Activated CD4-positive, alpha-beta T cell treated with anti-CD3 and anti-CD28 coated beads, Interleukin-2, Interleukin-6, amounts not matched to agents 100 ng/mL and 50 ng/mL, durations not matched to agents 16 hours and 8 hours (primary cell): Measurements from ENCODE around the gene NFIA.

Source experiments
- DNase-seq: peaks from one replicate; pipeline ENCODE4 v3.0.0-alpha.2; 2020

Gene NFIA

GRCh38 chr1:61160526-61160925 is 78.2 kb downstream of the NFIA start:
- peak; percentile 33 for DNase-seq

DNA sequence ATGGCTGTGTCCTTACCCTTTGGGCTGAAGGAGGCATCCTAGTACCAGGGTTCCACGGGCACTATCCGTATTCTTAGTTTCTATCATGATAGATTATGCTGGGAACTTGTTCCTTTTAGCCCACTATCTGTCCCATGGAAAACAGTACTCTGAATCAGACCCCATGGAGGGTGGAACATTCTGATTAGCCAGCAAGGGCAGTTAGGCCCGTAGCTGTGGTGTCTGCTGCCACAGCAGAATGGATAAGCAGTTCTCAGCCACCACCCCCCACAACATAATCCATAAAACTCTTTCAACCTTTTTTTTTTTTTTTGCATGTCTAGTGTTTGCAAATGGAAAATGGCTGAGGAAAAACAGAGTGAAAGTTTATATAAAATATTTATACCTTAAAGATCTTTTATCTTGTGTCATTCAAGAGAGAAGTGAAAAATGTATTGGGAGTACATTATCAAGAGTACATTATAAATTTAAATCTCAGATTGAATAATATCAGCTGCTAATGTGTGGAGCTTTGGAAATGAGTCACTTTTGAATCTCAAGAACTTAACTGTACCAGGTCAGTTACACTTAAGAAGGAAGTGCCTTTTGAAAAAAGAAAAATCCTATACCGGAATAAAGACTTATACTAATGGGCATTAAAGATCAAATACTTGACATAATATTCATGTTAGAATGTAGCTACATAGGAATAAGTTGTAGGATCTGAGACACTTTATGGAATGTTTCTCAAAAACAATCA is 80.3 kb downstream of the NFIA start:
- DNase-seq = no peak

- no peak for DNase-seq
Observed at GRCh38 chr1:61163355-61163754, 81.0 kb downstream of the NFIA start.

GRCh38 chr1:61165402-61165801 is 83.0 kb downstream of the NFIA start:
- no peak for DNase-seq

DNA sequence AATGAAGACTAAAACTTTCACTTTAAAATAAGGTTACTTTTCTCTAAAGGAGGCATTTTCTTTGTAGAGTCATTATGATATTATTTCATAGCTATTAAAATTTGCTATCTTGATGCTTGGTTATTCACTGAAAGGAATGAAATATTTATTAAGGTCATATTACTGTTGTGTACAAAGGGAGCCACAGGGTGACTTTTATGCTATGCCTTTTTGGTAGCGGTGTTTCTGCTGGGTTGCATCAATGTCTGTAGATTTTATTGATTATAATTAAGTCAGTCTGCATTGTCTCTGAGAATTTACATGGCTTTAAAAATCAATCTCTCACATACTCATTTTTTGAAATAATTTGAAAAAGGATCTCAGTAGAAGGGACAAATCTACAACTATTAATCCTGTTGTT is 84.9 kb downstream of the NFIA start:
- no peak for DNase-seq

- DNase-seq = no peak
Observed at GRCh38 chr1:61169045-61169444, 86.7 kb downstream of the NFIA start.

DNA sequence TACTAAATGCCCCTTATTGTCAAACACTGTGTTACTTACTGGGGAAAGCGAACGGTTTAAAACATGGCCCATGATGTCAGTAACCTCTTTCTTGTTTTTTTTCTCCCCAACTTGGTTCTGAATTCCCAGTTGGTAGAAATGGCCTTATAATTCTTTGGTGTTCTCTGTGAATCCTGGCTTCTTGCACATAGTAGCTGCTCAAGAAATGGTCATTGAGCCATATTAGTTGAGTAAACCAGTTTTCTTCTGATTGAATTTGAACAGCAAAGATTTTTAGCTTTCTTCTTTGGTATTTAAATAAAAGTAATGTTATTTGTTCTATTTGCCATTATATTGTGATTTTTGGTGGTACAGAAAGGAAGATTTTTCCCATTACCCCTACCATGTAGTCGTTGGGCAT is 87.3 kb downstream of the NFIA start:
- no peak for DNase-seq

- DNase-seq = no peak
Observed at GRCh38 chr1:61170328-61171238, 88.2 kb downstream of the NFIA start.

GRCh38 chr1:61171346-61171745 is 89.0 kb downstream of the NFIA start:
- no peak for DNase-seq

- DNase-seq = no peak
Observed at GRCh38 chr1:61171974-61172373, 89.6 kb downstream of the NFIA start.

DNA sequence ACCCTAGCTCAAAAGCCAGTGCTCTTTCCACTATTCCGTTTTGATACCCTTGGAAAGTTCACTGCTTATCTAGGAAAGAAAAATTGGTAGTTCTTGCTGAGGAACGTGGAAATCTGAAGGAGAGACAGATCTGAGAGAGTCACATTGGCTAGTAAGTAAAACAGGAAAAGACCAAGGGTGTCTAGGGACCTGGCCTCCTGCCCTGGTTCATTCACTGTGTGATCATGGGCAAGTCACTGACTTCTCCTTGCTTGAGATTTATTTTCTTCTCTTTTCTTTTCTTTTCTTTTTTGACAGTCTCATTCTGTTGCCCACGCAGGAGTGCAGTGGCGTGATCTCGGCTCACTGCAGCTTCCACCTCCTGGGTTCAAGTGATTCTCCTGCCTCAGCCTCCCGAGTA is 90.8 kb downstream of the NFIA start:
- DNase-seq = no peak

DNA sequence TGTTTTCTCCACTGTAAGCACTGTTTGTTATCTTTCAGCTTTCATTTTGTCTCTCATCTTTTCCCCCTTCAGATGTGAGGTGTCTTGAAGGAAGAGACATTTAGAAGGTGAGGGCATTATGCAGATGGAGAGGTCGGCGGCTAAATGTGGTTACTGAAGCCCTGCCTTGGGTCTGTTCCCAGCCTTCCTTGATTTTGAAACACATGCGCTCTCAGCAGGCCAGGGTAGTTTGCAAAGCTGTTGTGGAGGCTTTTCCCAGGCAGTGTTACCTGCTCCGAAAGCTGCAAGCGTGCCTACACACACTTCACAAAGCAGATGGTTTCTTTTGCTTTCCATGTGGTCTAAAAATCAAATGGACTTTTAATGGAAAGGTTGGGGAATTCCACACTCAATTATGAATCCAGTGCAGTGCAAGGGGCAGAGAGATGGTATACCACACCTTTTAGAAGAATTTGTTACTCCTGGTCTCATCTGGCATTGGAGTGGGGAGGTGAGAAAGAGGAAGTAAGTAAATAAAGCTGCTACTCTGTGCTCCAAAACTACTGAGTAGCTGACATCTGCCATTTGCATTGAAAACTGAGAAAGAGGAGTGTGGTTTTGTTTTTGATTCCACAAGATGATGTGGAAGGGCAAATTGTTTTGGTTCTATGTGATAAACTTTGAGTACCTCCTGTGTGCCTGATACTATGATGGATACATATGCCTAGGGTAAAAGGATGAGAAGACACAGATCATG is 91.9 kb downstream of the NFIA start:
- no peak for DNase-seq

DNA sequence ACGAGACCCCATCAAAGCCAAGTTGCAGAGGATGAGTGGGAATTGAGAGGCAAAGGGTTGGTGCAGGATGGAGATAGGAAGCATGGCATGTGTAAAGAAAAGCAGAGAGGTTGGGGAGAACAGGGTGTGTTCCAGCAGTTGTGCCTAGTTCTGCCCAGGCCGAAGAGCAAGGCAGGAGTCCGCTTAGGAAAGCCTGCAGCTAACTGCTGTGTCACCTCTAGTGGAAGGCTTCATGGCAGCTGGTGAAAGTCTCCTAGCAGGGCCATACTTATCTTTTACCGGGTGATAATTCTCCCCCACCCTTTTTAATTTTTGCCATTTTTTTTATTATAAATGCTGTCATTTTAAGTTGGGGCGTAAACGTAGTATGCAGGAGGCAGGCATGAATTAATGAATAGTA is 93.6 kb downstream of the NFIA start:
- DNase-seq = no peak

GRCh38 chr1:61181067-61182038 is 99.0 kb downstream of the NFIA start:
- no peak for DNase-seq

DNA sequence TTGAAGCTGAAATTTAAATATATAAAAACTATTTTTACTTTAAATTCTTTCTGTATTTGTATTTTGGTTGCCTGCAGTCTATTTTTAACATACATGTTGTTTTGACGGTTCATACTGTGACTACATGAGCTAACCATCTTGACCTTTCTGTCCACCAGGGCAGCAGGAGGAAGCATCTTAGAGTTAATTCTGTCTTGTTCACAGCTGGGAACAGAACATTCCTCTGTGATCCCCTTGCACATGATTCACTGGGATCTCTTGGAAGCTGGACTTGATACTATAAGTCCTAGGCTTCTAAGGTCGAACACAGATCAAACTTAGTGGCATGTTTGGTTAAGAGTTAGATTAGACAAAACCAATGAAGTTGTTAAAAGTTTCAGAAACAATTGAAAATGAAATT is 99.7 kb downstream of the NFIA start:
- no peak for DNase-seq

DNA sequence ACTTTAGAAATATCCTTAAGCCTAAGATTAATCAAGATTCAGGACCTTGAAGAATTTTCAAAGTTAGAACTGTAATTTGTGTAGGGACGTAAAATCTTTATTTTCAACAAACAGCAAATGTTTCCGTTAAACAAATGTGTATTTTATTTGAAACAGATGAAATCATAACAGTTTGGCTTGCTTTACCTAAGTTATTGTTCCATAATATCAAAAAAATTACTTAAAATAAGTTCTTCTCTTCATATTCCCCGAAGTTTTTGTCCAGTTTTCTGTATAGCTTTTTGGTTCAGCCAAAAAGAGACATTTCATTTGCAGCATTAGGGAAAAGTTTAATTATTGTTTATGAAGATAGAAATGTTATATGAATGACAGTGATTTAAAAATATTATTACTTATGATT is 100.1 kb downstream of the NFIA start:
- no peak for DNase-seq

DNA sequence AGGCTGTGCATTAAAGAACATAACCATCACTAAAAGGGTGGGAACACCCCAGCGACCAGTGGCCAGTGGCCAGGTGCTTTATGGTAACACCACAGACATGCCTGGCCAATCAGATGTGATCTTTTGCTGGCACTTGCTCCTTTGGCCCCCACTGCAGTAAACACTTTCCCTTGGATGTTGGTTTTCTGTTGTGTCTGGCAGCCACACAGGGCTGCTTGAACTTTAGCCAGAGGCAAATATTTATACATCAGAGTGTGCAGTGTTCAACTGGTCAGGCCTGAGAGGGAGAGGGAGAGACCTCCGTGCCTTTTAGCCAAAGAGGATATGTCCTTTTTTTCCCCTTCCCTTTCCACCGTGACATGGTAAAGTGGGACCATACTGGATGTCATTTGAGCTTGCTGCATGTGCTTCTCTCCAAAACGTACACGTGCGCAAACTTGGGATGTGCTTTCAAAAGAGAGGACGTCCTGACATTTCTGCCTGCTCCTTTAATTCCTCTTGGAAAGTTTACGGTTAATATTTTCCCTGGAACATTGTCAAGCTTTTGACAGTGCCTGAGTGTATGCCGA is 101.2 kb downstream of the NFIA start:
- no peak for DNase-seq

- DNase-seq = no peak
Observed at GRCh38 chr1:61184040-61184713, 101.8 kb downstream of the NFIA start.

DNA sequence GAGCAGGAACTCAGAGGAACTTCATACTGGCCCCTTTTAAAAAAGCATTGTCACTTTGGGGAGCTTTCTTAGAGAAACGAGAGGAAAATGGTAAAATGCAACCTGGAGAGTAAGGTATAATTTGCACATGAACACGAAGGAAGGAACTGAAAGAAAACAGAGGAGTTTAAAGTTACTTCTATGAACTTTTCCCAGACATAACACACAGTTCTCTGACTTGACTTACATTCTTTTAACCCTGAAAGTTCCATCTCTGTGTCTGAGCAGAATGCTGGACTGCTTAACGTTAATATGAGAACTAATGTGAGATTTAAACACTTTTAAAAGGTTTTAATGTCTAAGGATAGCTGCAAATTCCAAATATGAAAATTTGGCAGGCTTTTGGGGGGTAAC is 102.3 kb downstream of the NFIA start:
- no peak for DNase-seq

GRCh38 chr1:61186753-61187152 is 104.4 kb downstream of the NFIA start:
- DNase-seq = no peak

DNA sequence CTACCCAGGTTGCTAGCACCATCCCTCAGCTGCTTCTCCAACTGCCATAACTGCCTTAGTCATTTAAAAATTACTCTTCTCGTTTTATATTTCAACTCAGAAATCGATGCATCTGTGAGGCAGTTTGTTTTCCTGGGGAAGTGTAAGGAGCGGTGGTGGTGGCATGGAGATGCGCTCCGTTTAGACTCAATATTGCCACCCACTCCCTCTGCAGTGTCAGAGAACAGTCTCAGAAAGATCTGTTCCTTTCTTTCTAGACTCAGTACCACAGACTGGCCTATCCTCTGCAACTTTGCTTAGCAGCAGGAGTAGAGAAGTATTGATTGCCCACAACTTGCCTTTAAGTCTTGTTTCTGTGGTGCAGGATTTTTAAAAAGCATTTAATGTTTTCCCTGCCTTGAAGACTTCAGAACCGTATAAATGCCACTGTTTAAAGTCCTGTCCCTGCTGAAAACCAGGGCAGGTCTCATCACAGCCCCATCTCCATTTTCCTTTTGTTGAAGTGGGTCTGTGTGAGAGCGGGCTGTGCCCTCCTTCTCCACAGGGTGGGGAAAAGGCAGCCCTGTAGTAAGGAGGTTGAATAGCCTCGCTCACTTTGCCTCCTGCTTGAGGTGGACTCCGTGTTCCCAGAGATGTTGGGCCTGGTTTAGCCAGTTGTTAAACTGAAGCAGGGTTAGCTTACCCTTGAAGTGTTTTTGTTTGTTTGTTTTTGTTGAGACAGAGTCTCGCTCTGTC is 105.2 kb downstream of the NFIA start:
- no peak for DNase-seq
